Measurements from ENCODE around the gene UQCC2. TPM values are rescaled to one million over a fixed set of nuclear protein-coding genes. Genes with fewer than 3 reads are reported as not detected.

UQCC2 gene
- polyA plus RNA-seq, 4 donors, result 36.5 to 54.0 (median 44.2) TPM

- Histone ChIP-seq H3K4me1 (ENCODE audit: control insufficient read depth in 3 of 3, insufficient read depth in 2 of 3, low read depth in 1 of 3, low read length in 2 of 3) (peaks cover 0 to 15% (median 0%) of the 10 kb centered on the region in 3 donors), H3K9me3 (ENCODE audit: control insufficient read depth in 2 of 2, insufficient read depth in 1 of 2, low read depth in 1 of 2, low read length in 1 of 2) (no peaks in the 10 kb centered on the region), H3K4me3 (ENCODE audit: low read depth in 1 of 3, low read length in 3 of 3) (no peak overlapping the region), H3K36me3 (ENCODE audit: control insufficient read depth in 3 of 3, insufficient read depth in 2 of 3, low read depth in 1 of 3, low read length in 3 of 3) (peaks cover 16 to 100% (median 54%) of the 10 kb centered on the region in 3 donors), H3K27ac (ENCODE audit: low read depth in 1 of 3, low read length in 2 of 3) (no peak overlapping the region), H3K27me3 (ENCODE audit: control insufficient read depth in 3 of 3, insufficient read depth in 3 of 3, low read length in 3 of 3) (no peaks in the 10 kb centered on the region)
- WGBS, 3 donors, result 84 to 92% (median 88%) methylated on average over 10 of the region's 10 CpGs
- FAIRE-seq, result no peak
- no peak for DNase-seq
Observed at GRCh38 chr6:33689879-33690278, 21.6 kb downstream of the UQCC2 start.

DNA sequence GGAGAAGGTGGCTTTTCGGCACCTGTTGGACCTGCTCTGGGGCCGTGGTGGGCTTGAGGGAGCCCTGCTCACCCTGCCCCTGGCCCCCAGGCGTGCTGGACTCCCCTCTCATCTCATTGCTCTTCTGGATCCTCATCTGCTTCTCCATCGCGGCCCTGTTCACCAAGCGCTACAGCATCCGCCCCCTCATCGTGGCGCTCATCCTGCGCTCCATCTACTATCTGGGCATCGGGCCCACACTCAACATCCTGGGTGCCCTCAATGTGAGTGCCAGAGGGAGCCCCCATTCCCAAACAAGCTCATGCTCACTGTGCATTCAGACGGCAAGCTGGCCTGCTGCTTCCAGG lies 22.4 kb downstream of the UQCC2 start:
- Histone ChIP-seq H3K4me1 (ENCODE audit: control insufficient read depth in 3 of 3, insufficient read depth in 2 of 3, low read depth in 1 of 3, low read length in 2 of 3) (peaks cover 0 to 11% (median 0%) of the 10 kb centered on the region in 3 donors), H3K36me3 (ENCODE audit: control insufficient read depth in 3 of 3, insufficient read depth in 2 of 3, low read depth in 1 of 3, low read length in 3 of 3) (peaks cover 20 to 100% (median 61%) of the 10 kb centered on the region in 3 donors), H3K9me3 (ENCODE audit: control insufficient read depth in 2 of 2, insufficient read depth in 1 of 2, low read depth in 1 of 2, low read length in 1 of 2) (no peaks in the 10 kb centered on the region), H3K27ac (ENCODE audit: low read depth in 1 of 3, low read length in 2 of 3) (no peak overlapping the region), H3K4me3 (ENCODE audit: low read depth in 1 of 3, low read length in 3 of 3) (no peak overlapping the region), H3K27me3 (ENCODE audit: control insufficient read depth in 3 of 3, insufficient read depth in 3 of 3, low read length in 3 of 3) (no peaks in the 10 kb centered on the region)
- WGBS, 3 donors, result 87 to 95% (median 94%) methylated on average over 10 to 12 of the region's 12 CpGs
- FAIRE-seq (no peak), DNase-seq (no peak)

DNA sequence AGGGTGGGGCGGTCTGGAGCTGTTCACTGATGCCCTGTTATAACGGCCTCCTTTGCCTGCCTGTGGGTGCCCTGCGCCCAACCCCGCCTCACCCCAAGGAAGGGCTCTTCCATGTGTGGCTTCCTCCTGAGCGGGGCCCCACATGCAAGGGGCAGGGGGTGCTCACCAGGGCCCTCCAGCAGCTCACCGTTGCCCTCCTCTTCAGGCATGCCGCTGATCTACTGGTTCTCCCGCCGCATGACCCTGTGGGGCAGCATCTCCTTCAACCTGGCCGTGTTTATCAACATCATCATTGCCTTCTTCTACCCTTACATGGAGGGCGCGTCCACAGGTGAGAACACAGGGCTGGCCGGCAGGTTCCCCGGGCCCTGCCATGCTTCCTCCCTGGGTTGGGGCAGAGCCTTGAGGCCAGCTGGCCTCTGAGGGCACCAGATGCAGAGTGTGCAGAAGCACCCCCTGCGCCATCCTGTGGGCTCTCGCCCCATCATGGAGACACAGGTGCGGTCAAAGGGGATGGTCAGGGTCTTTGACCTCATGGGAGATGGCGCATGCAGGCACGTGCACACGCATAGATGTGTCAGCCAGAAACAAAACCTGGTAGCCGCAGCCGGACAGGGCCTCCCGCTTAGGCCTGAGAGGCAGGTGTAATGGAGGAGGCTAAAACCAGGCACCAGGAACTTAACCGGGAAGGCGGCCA lies 22.9 kb downstream of the UQCC2 start:
- Histone ChIP-seq H3K4me3 (ENCODE audit: low read depth in 1 of 3, low read length in 3 of 3) (no peak overlapping the region), H3K36me3 (ENCODE audit: control insufficient read depth in 3 of 3, insufficient read depth in 2 of 3, low read depth in 1 of 3, low read length in 3 of 3) (peaks cover 22 to 100% (median 61%) of the 10 kb centered on the region in 3 donors), H3K27ac (ENCODE audit: low read depth in 1 of 3, low read length in 2 of 3) (no peak overlapping the region), H3K27me3 (ENCODE audit: control insufficient read depth in 3 of 3, insufficient read depth in 3 of 3, low read length in 3 of 3) (no peaks in the 10 kb centered on the region), H3K4me1 (ENCODE audit: control insufficient read depth in 3 of 3, insufficient read depth in 2 of 3, low read depth in 1 of 3, low read length in 2 of 3) (peaks cover 0 to 8% (median 0%) of the 10 kb centered on the region in 3 donors), H3K9me3 (ENCODE audit: control insufficient read depth in 2 of 2, insufficient read depth in 1 of 2, low read depth in 1 of 2, low read length in 1 of 2) (no peaks in the 10 kb centered on the region)
- DNase-seq, result no peak
- WGBS, 3 donors, result 92 to 93% (median 92%) methylated on average over 22 to 25 of the region's 25 CpGs
- no peak for FAIRE-seq

DNA sequence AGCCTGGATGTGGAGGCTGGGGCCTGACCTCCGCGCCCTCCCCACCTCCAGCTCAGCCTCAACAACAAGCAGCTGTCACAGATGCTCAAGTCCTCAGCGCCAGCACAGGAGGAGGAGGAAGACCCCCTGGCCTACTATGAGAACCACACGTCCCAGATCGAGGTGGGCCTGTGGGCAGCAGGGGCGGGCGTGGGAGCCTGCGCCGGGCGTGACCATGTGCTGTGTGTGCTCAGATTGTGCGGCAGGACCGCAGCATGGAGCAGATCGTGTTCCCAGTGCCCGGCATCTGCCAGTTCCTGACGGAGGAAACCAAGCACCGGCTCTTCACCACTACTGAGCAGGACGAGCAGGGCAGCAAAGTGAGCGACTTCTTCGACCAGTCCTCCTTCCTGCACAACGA lies 23.5 kb downstream of the UQCC2 start:
- FAIRE-seq, result no peak
- Histone ChIP-seq H3K27ac (ENCODE audit: low read depth in 1 of 3, low read length in 2 of 3) (no peak overlapping the region), H3K4me1 (ENCODE audit: control insufficient read depth in 3 of 3, insufficient read depth in 2 of 3, low read depth in 1 of 3, low read length in 2 of 3) (peaks cover 0 to 2% (median 0%) of the 10 kb centered on the region in 3 donors), H3K27me3 (ENCODE audit: control insufficient read depth in 3 of 3, insufficient read depth in 3 of 3, low read length in 3 of 3) (no peaks in the 10 kb centered on the region), H3K4me3 (ENCODE audit: low read depth in 1 of 3, low read length in 3 of 3) (no peak overlapping the region), H3K36me3 (ENCODE audit: control insufficient read depth in 3 of 3, insufficient read depth in 2 of 3, low read depth in 1 of 3, low read length in 3 of 3) (peaks cover 27 to 100% (median 60%) of the 10 kb centered on the region in 3 donors), H3K9me3 (ENCODE audit: control insufficient read depth in 2 of 2, insufficient read depth in 1 of 2, low read depth in 1 of 2, low read length in 1 of 2) (no peaks in the 10 kb centered on the region)
- DNase-seq, result no peak
- 93 to 95% (median 95%) methylated on average over 19 to 20 of the region's 20 CpGs for WGBS, 3 donors

DNA sequence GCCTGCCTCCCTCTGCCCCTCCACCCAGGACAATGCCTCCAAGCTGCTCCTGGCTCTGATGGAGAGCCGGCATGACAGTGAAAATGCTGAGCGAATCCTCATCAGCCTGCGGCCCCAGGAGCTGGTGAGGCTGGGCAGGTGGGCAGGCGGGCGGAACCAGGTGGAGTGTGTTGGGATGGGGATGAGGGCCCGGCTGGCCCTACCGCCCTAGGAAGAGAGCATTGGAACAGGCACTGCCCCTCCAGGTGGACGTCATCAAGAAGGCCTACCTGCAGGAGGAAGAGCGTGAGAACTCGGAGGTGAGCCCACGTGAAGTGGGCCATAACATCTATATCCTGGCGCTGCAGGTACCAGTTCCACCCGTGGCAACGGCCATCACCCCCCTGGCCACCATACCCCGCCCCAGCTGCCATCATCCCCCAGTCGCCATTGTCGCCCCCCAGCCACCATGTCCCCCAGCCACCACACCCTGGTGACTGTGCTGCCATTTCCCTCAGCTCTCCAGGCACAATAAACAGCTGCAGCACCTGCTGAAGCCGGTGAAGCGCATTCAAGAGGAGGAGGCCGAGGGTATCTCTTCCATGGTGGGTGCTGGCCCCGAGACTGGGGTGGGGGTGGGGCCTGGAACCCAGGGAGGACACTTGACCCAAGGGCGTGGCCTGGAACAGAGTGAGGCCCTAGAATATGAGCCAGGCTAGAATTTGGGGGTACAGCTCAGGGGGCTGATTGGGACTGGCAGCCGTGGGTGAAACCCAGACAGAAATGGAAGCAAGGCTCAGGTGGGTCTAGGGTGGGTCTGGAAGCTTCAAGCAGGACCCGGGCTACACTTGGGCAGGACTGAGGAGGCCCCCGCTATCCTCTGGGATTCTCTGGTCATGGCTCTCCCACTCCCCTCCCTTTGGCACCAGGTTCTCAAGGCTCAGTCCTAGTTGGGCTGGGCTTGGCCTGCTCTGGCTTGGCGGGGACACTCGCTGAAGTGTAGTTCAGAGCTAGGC lies 24.2 kb downstream of the UQCC2 start:
- no peak for DNase-seq
- no peaks in the 10 kb centered on the region for H3K27me3 ChIP-seq (ENCODE audit: control insufficient read depth in 3 of 3, insufficient read depth in 3 of 3, low read length in 3 of 3)
- FAIRE-seq, result no peak
- 91 to 94% (median 93%) methylated on average over 26 to 27 of the region's 27 CpGs for WGBS, 3 donors
- H3K4me3 ChIP-seq (ENCODE audit: low read depth in 1 of 3, low read length in 3 of 3), result no peak overlapping the region
- no peaks in the 10 kb centered on the region for H3K9me3 ChIP-seq (ENCODE audit: control insufficient read depth in 2 of 2, insufficient read depth in 1 of 2, low read depth in 1 of 2, low read length in 1 of 2)
- no peak overlapping the region for H3K27ac ChIP-seq (ENCODE audit: low read depth in 1 of 3, low read length in 2 of 3)
- peaks cover 32 to 100% (median 61%) of the 10 kb centered on the region in 3 donors for H3K36me3 ChIP-seq (ENCODE audit: control insufficient read depth in 3 of 3, insufficient read depth in 2 of 3, low read depth in 1 of 3, low read length in 3 of 3)
- no peaks in the 10 kb centered on the region for H3K4me1 ChIP-seq (ENCODE audit: control insufficient read depth in 3 of 3, insufficient read depth in 2 of 3, low read depth in 1 of 3, low read length in 2 of 3)

DNA sequence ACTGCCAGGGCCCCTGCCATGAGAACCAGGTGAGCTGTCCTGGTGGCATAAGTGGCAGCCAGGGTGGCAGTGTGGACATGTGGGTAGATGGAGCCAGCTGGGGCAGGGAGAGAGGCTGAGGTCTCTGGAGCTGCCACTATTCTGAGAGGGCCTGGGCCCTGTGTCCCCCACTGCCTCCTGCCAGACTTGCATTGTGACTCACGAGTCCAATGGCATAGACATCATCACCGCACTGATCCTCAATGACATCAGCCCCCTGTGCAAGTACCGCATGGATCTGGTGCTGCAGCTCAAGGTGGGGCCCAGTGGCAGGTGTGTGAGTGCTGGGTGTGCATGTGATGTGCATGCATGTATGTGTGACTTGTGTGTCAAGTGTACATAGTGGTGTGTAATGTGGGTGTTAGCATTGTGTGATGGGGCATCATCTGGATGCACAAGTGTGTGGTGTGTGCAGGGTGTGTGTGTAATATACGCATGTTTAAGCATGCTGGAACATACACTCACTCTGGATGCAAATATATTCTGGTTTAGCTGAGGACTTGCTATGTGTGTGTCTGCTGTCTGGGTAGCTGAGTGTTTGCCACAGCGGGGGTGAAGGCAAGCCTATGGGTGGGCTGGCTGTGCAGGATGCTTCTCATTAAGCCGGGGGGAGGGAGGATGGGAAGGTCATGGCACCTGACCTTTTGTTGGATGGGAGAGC lies 25.1 kb downstream of the UQCC2 start:
- Histone ChIP-seq H3K36me3 (ENCODE audit: control insufficient read depth in 3 of 3, insufficient read depth in 2 of 3, low read depth in 1 of 3, low read length in 3 of 3) (peaks cover 32 to 100% (median 59%) of the 10 kb centered on the region in 3 donors), H3K4me1 (ENCODE audit: control insufficient read depth in 3 of 3, insufficient read depth in 2 of 3, low read depth in 1 of 3, low read length in 2 of 3) (no peaks in the 10 kb centered on the region), H3K27me3 (ENCODE audit: control insufficient read depth in 3 of 3, insufficient read depth in 3 of 3, low read length in 3 of 3) (no peaks in the 10 kb centered on the region), H3K27ac (ENCODE audit: low read depth in 1 of 3, low read length in 2 of 3) (no peak overlapping the region), H3K4me3 (ENCODE audit: low read depth in 1 of 3, low read length in 3 of 3) (no peak overlapping the region), H3K9me3 (ENCODE audit: control insufficient read depth in 2 of 2, insufficient read depth in 1 of 2, low read depth in 1 of 2, low read length in 1 of 2) (no peaks in the 10 kb centered on the region)
- FAIRE-seq (no peak), DNase-seq (no peak)
- WGBS, 3 donors, result 78 to 92% (median 89%) methylated on average over 6 of the region's 6 CpGs

- no peak overlapping the region for H3K27ac ChIP-seq (ENCODE audit: low read depth in 1 of 3, low read length in 2 of 3)
- FAIRE-seq (no peak), DNase-seq (no peak)
- H3K4me1 ChIP-seq (ENCODE audit: control insufficient read depth in 3 of 3, insufficient read depth in 2 of 3, low read depth in 1 of 3, low read length in 2 of 3), result no peaks in the 10 kb centered on the region
- H3K36me3 ChIP-seq (ENCODE audit: control insufficient read depth in 3 of 3, insufficient read depth in 2 of 3, low read depth in 1 of 3, low read length in 3 of 3), result peaks cover 32 to 98% (median 62%) of the 10 kb centered on the region in 3 donors
- 90 to 92% (median 91%) methylated on average over 35 to 38 of the region's 38 CpGs for WGBS, 3 donors
- H3K27me3 ChIP-seq (ENCODE audit: control insufficient read depth in 3 of 3, insufficient read depth in 3 of 3, low read length in 3 of 3), result no peaks in the 10 kb centered on the region
- H3K4me3 ChIP-seq (ENCODE audit: low read depth in 1 of 3, low read length in 3 of 3), result no peak overlapping the region
- no peaks in the 10 kb centered on the region for H3K9me3 ChIP-seq (ENCODE audit: control insufficient read depth in 2 of 2, insufficient read depth in 1 of 2, low read depth in 1 of 2, low read length in 1 of 2)
Observed at GRCh38 chr6:33685411-33686224, 25.9 kb downstream of the UQCC2 start.

Data from small intestine (tissue), 7 donors.